ENCODE results near the gene TMED6. TPM values are rescaled to one million over a fixed set of nuclear protein-coding genes. Genes with fewer than 3 reads are reported as not detected.

The TMED6 gene
- total RNA-seq, 4 donors from 2014 or later: not detected

- Histone ChIP-seq H3K9me3 (no peaks in the 10 kb centered on the region), H3K36me3 (peaks cover 18 to 70% (median 47%) of the 10 kb centered on the region in 4 donors), H3K27me3 (no peaks in the 10 kb centered on the region), H3K4me3 (no peak overlapping the region), H3K4me1 (peaks cover 0 to 33% (median 19%) of the 10 kb centered on the region in 4 donors), H3K27ac (replicated peaks in 1 of 4) (no peak overlapping the region)
- WGBS: 93% methylated on average over 2 of the region's 2 CpGs
- DNase-seq (ENCODE audit: extremely low spot score): no peak
- intact Hi-C loops (cut with DNase I): no loop called here
- TF ChIP-seq POLR2A (IDR thresholded peaks at IDR 0.05; ENCODE audit: low read depth) (no peak), EP300 (IDR thresholded peaks at IDR 0.05) (no peak), CTCF (IDR thresholded peaks at IDR 0.05) (no peak), POLR2AphosphoS5 (IDR thresholded peaks at IDR 0.05) (no peak)
Observed at GRCh38 chr16:69382421-69382820, 30.8 kb upstream of the TMED6 start.

- intact Hi-C loops (cut with DNase I): no loop called here
- peaks cover 18 to 79% (median 48%) of the 10 kb centered on the region in 4 donors for H3K36me3 ChIP-seq
- WGBS: 57% methylated on average over 2 of the region's 2 CpGs
- no peaks in the 10 kb centered on the region for H3K27me3 ChIP-seq
- TF ChIP-seq POLR2AphosphoS5 (IDR thresholded peaks at IDR 0.05) (no peak), POLR2A (IDR thresholded peaks at IDR 0.05; ENCODE audit: low read depth) (no peak), CTCF (IDR thresholded peaks at IDR 0.05) (no peak), EP300 (IDR thresholded peaks at IDR 0.05) (no peak)
- peaks cover 0 to 31% (median 18%) of the 10 kb centered on the region in 4 donors for H3K4me1 ChIP-seq
- DNase-seq (ENCODE audit: extremely low spot score): no peak
- no peak overlapping the region for H3K4me3 ChIP-seq
- H3K9me3 ChIP-seq: no peaks in the 10 kb centered on the region
- H3K27ac ChIP-seq (replicated peaks in 1 of 4): no peak overlapping the region
Observed at GRCh38 chr16:69381231-69381630, 29.6 kb upstream of the TMED6 start.

GRCh38 chr16:69378760-69379159 is 27.2 kb upstream of the TMED6 start:
- H3K36me3 ChIP-seq: peaks cover 18 to 87% (median 60%) of the 10 kb centered on the region in 4 donors
- no peaks in the 10 kb centered on the region for H3K9me3 ChIP-seq
- H3K27me3 ChIP-seq: no peaks in the 10 kb centered on the region
- no peak for TF ChIP-seq POLR2A (IDR thresholded peaks at IDR 0.05; ENCODE audit: low read depth)
- TF ChIP-seq POLR2AphosphoS5 (IDR thresholded peaks at IDR 0.05): no peak
- TF ChIP-seq EP300 (IDR thresholded peaks at IDR 0.05): no peak
- TF ChIP-seq CTCF (IDR thresholded peaks at IDR 0.05): no peak
- intact Hi-C loops (cut with DNase I): no loop called here
- peaks cover 0 to 13% (median 5%) of the 10 kb centered on the region in 4 donors for H3K4me1 ChIP-seq
- WGBS: 63% methylated on average over 1 of the region's 1 CpG
- no peak for DNase-seq (ENCODE audit: extremely low spot score)
- H3K4me3 ChIP-seq: no peak overlapping the region
- no peak overlapping the region for H3K27ac ChIP-seq (replicated peaks in 1 of 4)

GRCh38 chr16:69378036-69378435 is 26.4 kb upstream of the TMED6 start:
- peaks cover 0 to 7% (median 1%) of the 10 kb centered on the region in 4 donors for H3K4me1 ChIP-seq
- TF ChIP-seq POLR2AphosphoS5 (IDR thresholded peaks at IDR 0.05) (no peak), POLR2A (IDR thresholded peaks at IDR 0.05; ENCODE audit: low read depth) (no peak), CTCF (IDR thresholded peaks at IDR 0.05) (no peak), EP300 (IDR thresholded peaks at IDR 0.05) (no peak)

More at GRCh38 chr16:69378036-69378435, 26.4 kb upstream of the TMED6 start:
- H3K27ac ChIP-seq (replicated peaks in 1 of 4): no peak overlapping the region
- no peak overlapping the region for H3K4me3 ChIP-seq
- peaks cover 16 to 87% (median 62%) of the 10 kb centered on the region in 4 donors for H3K36me3 ChIP-seq
- 82% methylated on average over 1 of the region's 1 CpG for WGBS
- no peaks in the 10 kb centered on the region for H3K9me3 ChIP-seq
- intact Hi-C loops (cut with DNase I): no loop called here
- no peak for DNase-seq (ENCODE audit: extremely low spot score)
- no peaks in the 10 kb centered on the region for H3K27me3 ChIP-seq
